GM12878 (cell line): ENCODE results near the gene TBRG4. TPM values are rescaled to one million over a fixed set of nuclear protein-coding genes. Genes with fewer than 3 reads are reported as not detected.

Experiments
- ATAC-seq: fragments of 200-7000 bp; cut with Tn5 transposase; 3 replicates; pipeline ENCODE4 v1.9.1; 2020; ENCODE audit warnings: mild to moderate bottlenecking, moderate library complexity
- BruUV-seq: library from RNA; stranded (reverse); fragments of 400-500 nt; replicated peaks from 2 replicates; lab custom pipeline; 2021; lab: Mats Ljungman, UMichigan
- CTCF ChIA-PET: fragments of 300-600 bp; sonication (Branson Sonifier 250); formaldehyde crosslinking; extraction: SDS; loops from one replicate; lab custom pipeline; 2021; ENCODE audit warnings: inconsistent platforms; lab: Yijun Ruan, JAX
- POLR2A ChIA-PET: fragments of 350-600 bp; formaldehyde crosslinking; extraction: SDS; loops from one replicate; lab custom pipeline; 2021; ENCODE audit warnings: inconsistent platforms; lab: Charles Lee
- RAD21 ChIA-PET: fragments of 300-600 bp; sonication (Branson Sonifier 250); formaldehyde crosslinking; loops from one replicate; lab custom pipeline; 2023; ENCODE audit warnings: antibody characterized with exemption; ENCODE audit not compliant: unreplicated experiment; lab: Charles Lee
- SMC1A ChIA-PET: fragments of 300-600 bp; sonication (Branson Sonifier 250); formaldehyde crosslinking; loops from one replicate; lab custom pipeline; 2023; ENCODE audit not compliant: unreplicated experiment, uncharacterized antibody; lab: Charles Lee
- DNase-seq: peaks from one replicate; pipeline ENCODE4 v3.0.0-alpha.2; 2011; ENCODE audit warnings: low read depth, low spot score
- FAIRE-seq: peaks from 3 replicates; lab custom pipeline; 2011; peaks lifted over from hg19 to GRCh38; lab: Jason Lieb, UNC
- H2AFZ ChIP-seq: 2 replicates; pipeline ENCODE4 v1.6.0; 2011; ENCODE audit warnings: low read depth, low read length, control low read depth; ENCODE audit not compliant: control insufficient read depth
- H3K27ac ChIP-seq: 2 replicates; pipeline ENCODE4 v1.5.1; 2011; ENCODE audit warnings: control low read depth; ENCODE audit not compliant: control insufficient read depth, insufficient read depth
- H3K27me3 ChIP-seq, 2 experiments: replicated peaks in 1 of 2; 2 replicates each; pipeline versions ENCODE4 v1.6.0 to v1.6.1; 2011; ENCODE audit warnings: low read length in 1 of 2; ENCODE audit not compliant: control insufficient read depth in 2 of 2, insufficient read depth in 2 of 2
- H3K36me3 ChIP-seq, 2 experiments: 2 replicates each; pipeline ENCODE4 v1.5.1; 2011; ENCODE audit warnings: low read length in 1 of 2; ENCODE audit not compliant: control insufficient read depth in 2 of 2, insufficient read depth in 2 of 2
- H3K4me1 ChIP-seq: 2 replicates; pipeline ENCODE4 v1.6.1; 2011; ENCODE audit warnings: mild to moderate bottlenecking, low read length, moderate library complexity, mixed read lengths; ENCODE audit not compliant: control insufficient read depth, insufficient read depth
- H3K4me2 ChIP-seq: 2 replicates; pipeline ENCODE4 v1.6.0; 2011; ENCODE audit warnings: control low read depth; ENCODE audit not compliant: control insufficient read depth, insufficient read depth
- H3K4me3 ChIP-seq: fragments of 200-600 bp; sonication (generic); 2 replicates; pipeline ENCODE4 v1.5.1; 2016
- H3K79me2 ChIP-seq: 2 replicates; pipeline ENCODE4 v1.6.0; 2011; ENCODE audit warnings: low read length; ENCODE audit not compliant: control insufficient read depth, insufficient read depth
- H3K9ac ChIP-seq: 2 replicates; pipeline ENCODE4 v1.8.0; 2011; ENCODE audit warnings: low read length, control low read depth, mixed read lengths; ENCODE audit not compliant: control insufficient read depth, insufficient read depth
- H3K9me3 ChIP-seq: replicated peaks from 3 replicates; pipeline ENCODE4 v1.5.1; 2011; ENCODE audit warnings: mild to moderate bottlenecking, low read length; ENCODE audit not compliant: control insufficient read depth, insufficient read depth
- H4K20me1 ChIP-seq: 2 replicates; pipeline ENCODE4 v1.6.0; 2011; ENCODE audit not compliant: control insufficient read depth, insufficient read depth
- BMI1 ChIP-seq: fragments of 450-650 bp; IDR thresholded peaks from 2 replicates; pipeline ENCODE4 v1.6.1; 2016; ENCODE audit warnings: mild to moderate bottlenecking, moderate library complexity, borderline replicate concordance
- CBFB ChIP-seq: IDR thresholded peaks from 2 replicates; pipeline ENCODE4 v1.6.1; 2016; ENCODE audit warnings: antibody characterized with exemption, low read depth
- WGBS: methylation state at CpG from one replicate; pipeline ENCODE4 v1.1.6; 2016; ENCODE audit warnings: low lambda C conversion rate; ENCODE audit not compliant: insufficient replicate concordance, insufficient coverage; ENCODE audit errors: missing lambda C conversion rate; 5-methylcytosine and 5-hydroxymethylcytosine counted together
- in situ Hi-C: fragments of 300-500 bp; cut with MboI; formaldehyde crosslinking; loops from 9 replicates; pipeline ENCODE4 v1.14.3; 2018; ENCODE audit warnings: mixed read lengths
- intact Hi-C: fragments of 100-400 bp; cut with micrococcal nuclease; formaldehyde crosslinking; loops from one replicate; pipeline ENCODE4 v1.14.2; 2022; ENCODE audit not compliant: unreplicated experiment
- polyA plus RNA-seq, 11 experiments: library from polyadenylated mRNA; depleted of rRNA in 4 of 11; unstranded in 6 of 11; stranded (reverse) in 5 of 11; fragments of >200 nt; fragmentation: Nextera tagmentation in 4 of 11; fragmentation: Illumina TruSeq in 1 of 11; extraction: Ambion mirVana in 4 of 11; extraction: Trizol in 1 of 11; gene quantifications; 1 replicate in 1 of 11; 2 replicates in 10 of 11; pipeline versions ENCODE4 v1.2.1 to v1.2.3, GENCODE V29; 2011 to 2016; ENCODE audit warnings: inconsistent platforms in 2 of 11, missing spikeins in 2 of 11, low read depth in 1 of 11
- total RNA-seq, 4 experiments: library from RNA; depleted of rRNA in 3 of 4; stranded (reverse); fragments of >200 nt in 3 of 4; fragmentation: Illumina TruSeq in 1 of 4; extraction: Trizol in 1 of 4; gene quantifications; 2 replicates each; pipeline versions ENCODE4 v1.2.1 to v1.2.3, GENCODE V29; 2013 to 2021
- TF ChIP-seq, protein P1 (sequence below): fragments of 450-650 bp; IDR thresholded peaks from 2 replicates; pipeline ENCODE4 v1.6.1; 2018; ENCODE audit warnings: mild to moderate bottlenecking, low read depth, moderate library complexity; ENCODE audit not compliant: partially characterized antibody
- TF ChIP-seq, protein P2 (sequence below): fragments of 450-650 bp; IDR thresholded peaks from 2 replicates; pipeline ENCODE4 v1.6.1; 2017; ENCODE audit warnings: low read depth, mild to moderate bottlenecking, moderate library complexity
- TF ChIP-seq, protein P3 (sequence below): IDR thresholded peaks from 2 replicates; pipeline ENCODE4 v1.6.1; 2012; ENCODE audit warnings: low read length, inconsistent platforms

TBRG4 gene
- total and polyA plus RNA-seq, 10 of the 15 experiments (the other 5 are each of a cell fraction or from before 2014, with no cell fraction given), result 8.4 to 130 (median 118) TPM

DNA sequence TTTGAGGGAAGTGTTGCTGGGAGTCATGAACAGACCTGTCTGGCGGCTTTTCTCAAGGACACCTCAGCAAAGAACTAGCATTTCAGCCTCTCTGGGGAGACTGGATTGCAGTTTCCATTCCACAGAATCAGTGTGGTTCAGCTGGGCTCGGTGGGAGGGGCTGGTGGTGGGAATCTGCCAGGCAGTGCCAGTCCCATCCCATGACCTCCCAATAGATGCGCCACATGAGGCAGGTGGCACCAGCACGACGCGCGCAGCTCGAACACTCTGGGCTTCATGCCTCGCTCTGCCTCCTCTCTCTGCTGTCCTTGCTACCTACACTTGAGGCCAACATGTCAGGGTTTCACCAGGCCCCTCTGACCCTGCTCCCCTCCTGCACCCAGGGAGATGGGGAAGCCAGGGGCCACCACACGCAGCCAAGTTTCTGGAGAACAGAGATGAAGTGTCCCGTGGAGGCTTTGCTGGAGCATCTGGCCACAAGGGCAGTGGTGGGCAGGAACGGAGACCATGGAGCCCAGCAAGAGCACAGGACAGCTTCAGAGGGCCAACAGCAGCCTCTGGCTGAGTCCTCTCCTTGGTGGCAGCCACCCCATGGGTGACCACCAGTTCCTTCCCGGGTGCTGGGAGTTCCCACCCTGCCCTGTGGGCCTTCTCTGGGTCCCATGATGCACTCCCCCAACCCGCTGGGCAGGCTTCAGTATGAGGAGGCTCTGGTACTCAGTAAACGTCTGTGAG, 25.0 kb downstream of the TBRG4 start (continued):
- TF ChIP-seq, protein P1, sequence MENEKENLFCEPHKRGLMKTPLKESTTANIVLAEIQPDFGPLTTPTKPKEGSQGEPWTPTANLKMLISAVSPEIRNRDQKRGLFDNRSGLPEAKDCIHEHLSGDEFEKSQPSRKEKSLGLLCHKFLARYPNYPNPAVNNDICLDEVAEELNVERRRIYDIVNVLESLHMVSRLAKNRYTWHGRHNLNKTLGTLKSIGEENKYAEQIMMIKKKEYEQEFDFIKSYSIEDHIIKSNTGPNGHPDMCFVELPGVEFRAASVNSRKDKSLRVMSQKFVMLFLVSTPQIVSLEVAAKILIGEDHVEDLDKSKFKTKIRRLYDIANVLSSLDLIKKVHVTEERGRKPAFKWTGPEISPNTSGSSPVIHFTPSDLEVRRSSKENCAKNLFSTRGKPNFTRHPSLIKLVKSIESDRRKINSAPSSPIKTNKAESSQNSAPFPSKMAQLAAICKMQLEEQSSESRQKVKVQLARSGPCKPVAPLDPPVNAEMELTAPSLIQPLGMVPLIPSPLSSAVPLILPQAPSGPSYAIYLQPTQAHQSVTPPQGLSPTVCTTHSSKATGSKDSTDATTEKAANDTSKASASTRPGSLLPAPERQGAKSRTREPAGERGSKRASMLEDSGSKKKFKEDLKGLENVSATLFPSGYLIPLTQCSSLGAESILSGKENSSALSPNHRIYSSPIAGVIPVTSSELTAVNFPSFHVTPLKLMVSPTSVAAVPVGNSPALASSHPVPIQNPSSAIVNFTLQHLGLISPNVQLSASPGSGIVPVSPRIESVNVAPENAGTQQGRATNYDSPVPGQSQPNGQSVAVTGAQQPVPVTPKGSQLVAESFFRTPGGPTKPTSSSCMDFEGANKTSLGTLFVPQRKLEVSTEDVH, result no peak
- TF ChIP-seq, all 136 proteins: peak for 0

DNA sequence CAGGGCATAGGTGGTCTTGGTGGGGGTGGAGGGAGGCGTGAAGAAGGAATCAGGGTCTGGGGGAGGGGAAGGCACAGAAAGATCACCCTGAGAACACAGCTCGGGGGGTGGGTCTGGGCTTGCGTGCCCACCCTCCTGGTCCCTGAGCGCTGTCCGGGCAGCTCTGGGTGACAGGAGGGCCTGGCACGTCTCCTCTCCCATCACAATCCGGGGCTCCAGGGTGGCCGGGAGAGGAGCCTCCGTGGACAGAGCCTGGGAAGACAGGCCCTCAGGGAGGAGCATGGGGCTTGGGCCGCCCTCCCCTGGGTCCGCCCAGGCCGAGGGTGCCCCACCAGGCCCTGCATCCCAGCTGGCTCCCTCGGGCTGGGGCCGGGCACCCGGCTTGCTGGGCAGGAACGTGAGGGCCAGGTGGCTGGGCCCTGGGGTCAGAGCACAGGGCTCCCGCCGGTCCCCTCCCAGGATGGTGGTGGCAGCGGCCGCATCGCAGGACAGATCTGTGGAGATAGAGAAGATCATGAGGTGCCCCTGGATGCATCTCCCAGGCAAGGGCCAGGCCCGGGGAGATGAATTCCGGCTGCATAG, 25.8 kb downstream of the TBRG4 start:
- H3K27ac ChIP-seq, result no peak overlapping the region
- POLR2A ChIA-PET, result no interaction called here
- H3K4me3 ChIP-seq, result no peak overlapping the region
- H4K20me1 ChIP-seq, result no peaks in the 10 kb centered on the region
- WGBS, result 45% methylated on average over 21 of the region's 23 CpGs
- no peak overlapping the region for H3K9ac ChIP-seq
- in situ Hi-C loops (no loop called here), intact Hi-C loops (no loop called here)
- TF ChIP-seq BMI1 (no peak), CBFB (no peak)
- TF ChIP-seq, protein P2, sequence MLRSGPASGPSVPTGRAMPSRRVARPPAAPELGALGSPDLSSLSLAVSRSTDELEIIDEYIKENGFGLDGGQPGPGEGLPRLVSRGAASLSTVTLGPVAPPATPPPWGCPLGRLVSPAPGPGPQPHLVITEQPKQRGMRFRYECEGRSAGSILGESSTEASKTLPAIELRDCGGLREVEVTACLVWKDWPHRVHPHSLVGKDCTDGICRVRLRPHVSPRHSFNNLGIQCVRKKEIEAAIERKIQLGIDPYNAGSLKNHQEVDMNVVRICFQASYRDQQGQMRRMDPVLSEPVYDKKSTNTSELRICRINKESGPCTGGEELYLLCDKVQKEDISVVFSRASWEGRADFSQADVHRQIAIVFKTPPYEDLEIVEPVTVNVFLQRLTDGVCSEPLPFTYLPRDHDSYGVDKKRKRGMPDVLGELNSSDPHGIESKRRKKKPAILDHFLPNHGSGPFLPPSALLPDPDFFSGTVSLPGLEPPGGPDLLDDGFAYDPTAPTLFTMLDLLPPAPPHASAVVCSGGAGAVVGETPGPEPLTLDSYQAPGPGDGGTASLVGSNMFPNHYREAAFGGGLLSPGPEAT, result no peak
- TF ChIP-seq, protein P3, sequence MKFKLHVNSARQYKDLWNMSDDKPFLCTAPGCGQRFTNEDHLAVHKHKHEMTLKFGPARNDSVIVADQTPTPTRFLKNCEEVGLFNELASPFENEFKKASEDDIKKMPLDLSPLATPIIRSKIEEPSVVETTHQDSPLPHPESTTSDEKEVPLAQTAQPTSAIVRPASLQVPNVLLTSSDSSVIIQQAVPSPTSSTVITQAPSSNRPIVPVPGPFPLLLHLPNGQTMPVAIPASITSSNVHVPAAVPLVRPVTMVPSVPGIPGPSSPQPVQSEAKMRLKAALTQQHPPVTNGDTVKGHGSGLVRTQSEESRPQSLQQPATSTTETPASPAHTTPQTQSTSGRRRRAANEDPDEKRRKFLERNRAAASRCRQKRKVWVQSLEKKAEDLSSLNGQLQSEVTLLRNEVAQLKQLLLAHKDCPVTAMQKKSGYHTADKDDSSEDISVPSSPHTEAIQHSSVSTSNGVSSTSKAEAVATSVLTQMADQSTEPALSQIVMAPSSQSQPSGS, result no peak
- FAIRE-seq (no peak), DNase-seq (no peak), ATAC-seq (no peak)
- H3K4me2 ChIP-seq, result no peak overlapping the region
- CTCF ChIA-PET, result no interaction called here
- no peaks in the 10 kb centered on the region for H3K9me3 ChIP-seq
- H3K79me2 ChIP-seq, result no peaks in the 10 kb centered on the region
- RAD21 ChIA-PET, result no interaction called here
- H3K4me1 ChIP-seq, result no peaks in the 10 kb centered on the region
- SMC1A ChIA-PET, result no interaction called here
- H2AFZ ChIP-seq, result no peak overlapping the region
- no peaks in the 10 kb centered on the region for H3K36me3 ChIP-seq
- H3K27me3 ChIP-seq, result peaks cover 2% of the 10 kb centered on the region in 2 experiments; a peak in 3 of 4 replicates
- no TSS peak for BruUV-seq
